HEK293T (cell line): Measurements from ENCODE around the gene GALNT7.

Experiments
- ARNT ChIP-seq: fragments of 450-650 bp; IDR thresholded peaks from 2 replicates; pipeline ENCODE4 v1.6.1; 2017; ENCODE audit warnings: mild to moderate bottlenecking
- CTBP1 ChIP-seq: fragments of 450-650 bp; IDR thresholded peaks from 2 replicates; pipeline ENCODE4 v1.6.1; 2016; ENCODE audit warnings: borderline replicate concordance
- ELF4 ChIP-seq: fragments of 450-650 bp; IDR thresholded peaks from 2 replicates; pipeline ENCODE4 v1.6.1; 2017; ENCODE audit warnings: antibody characterized with exemption
- FOXA1 ChIP-seq: fragments of 450-650 bp; IDR thresholded peaks from 2 replicates; pipeline ENCODE4 v1.6.1; 2016; ENCODE audit warnings: mild to moderate bottlenecking
- FOXK2 ChIP-seq: fragments of 450-650 bp; IDR thresholded peaks from 2 replicates; pipeline ENCODE4 v1.6.1; 2016; ENCODE audit warnings: mild to moderate bottlenecking
- FOXM1 ChIP-seq: fragments of 450-650 bp; IDR thresholded peaks from 2 replicates; pipeline ENCODE4 v1.6.1; 2017; ENCODE audit warnings: mild to moderate bottlenecking, borderline replicate concordance
- HDGF ChIP-seq: fragments of 450-650 bp; IDR thresholded peaks from 2 replicates; pipeline ENCODE4 v1.6.1; 2017; ENCODE audit warnings: antibody characterized with exemption, borderline replicate concordance
- LEF1 ChIP-seq: fragments of 450-650 bp; IDR thresholded peaks from 2 replicates; pipeline ENCODE4 v1.6.1; 2017; ENCODE audit warnings: mild to moderate bottlenecking, borderline replicate concordance
- NFRKB ChIP-seq: fragments of 450-650 bp; IDR thresholded peaks from 2 replicates; pipeline ENCODE4 v1.6.1; 2016; ENCODE audit warnings: mild to moderate bottlenecking, moderate library complexity
- PKNOX1 ChIP-seq: fragments of 450-650 bp; IDR thresholded peaks from 2 replicates; pipeline ENCODE4 v1.6.1; 2016
- SP1 ChIP-seq: fragments of 450-650 bp; IDR thresholded peaks from 2 replicates; pipeline ENCODE4 v1.6.1; 2017
- SUZ12 ChIP-seq: fragments of 450-650 bp; IDR thresholded peaks from 2 replicates; pipeline ENCODE4 v1.6.1; 2016; ENCODE audit warnings: mild to moderate bottlenecking
- TARDBP ChIP-seq: fragments of 450-650 bp; IDR thresholded peaks from 2 replicates; pipeline ENCODE4 v1.6.1; 2016
- ZNF384 ChIP-seq: fragments of 450-650 bp; IDR thresholded peaks from 2 replicates; pipeline ENCODE4 v1.6.1; 2016

GRCh38 chr4:173174594-173175012 is 6.0 kb downstream of the GALNT7 start:
- TF ChIP-seq SUZ12: no peak
- TF ChIP-seq CTBP1: no peak
- TF ChIP-seq ZNF384: no peak
- TF ChIP-seq ELF4: no peak
- TF ChIP-seq ARNT: no peak
- no peak for TF ChIP-seq TARDBP
- TF ChIP-seq FOXK2: no peak
- no peak for TF ChIP-seq FOXM1
- TF ChIP-seq NFRKB: no peak
- no peak for TF ChIP-seq SP1
- TF ChIP-seq LEF1: no peak
- TF ChIP-seq PKNOX1: no peak
- no peak for TF ChIP-seq FOXA1
- TF ChIP-seq HDGF: no peak
